GM20431 (cell line): ENCODE data around the gene SOD1.
"Not testable (repeated sequence)": the region's sequence is repeated elsewhere in the genome, so short reads cannot be mapped to it uniquely, and the experiment has no call there.

Experiments used
- in situ Hi-C: fragments of 300-500 bp; cut with MseI, MboI; formaldehyde crosslinking; loops from one replicate; pipeline ENCODE4 v1.15.0; 2020; ENCODE audit warnings: low sequenced_read_pairs; ENCODE audit not compliant: unreplicated experiment

SOD1 gene

DNA sequence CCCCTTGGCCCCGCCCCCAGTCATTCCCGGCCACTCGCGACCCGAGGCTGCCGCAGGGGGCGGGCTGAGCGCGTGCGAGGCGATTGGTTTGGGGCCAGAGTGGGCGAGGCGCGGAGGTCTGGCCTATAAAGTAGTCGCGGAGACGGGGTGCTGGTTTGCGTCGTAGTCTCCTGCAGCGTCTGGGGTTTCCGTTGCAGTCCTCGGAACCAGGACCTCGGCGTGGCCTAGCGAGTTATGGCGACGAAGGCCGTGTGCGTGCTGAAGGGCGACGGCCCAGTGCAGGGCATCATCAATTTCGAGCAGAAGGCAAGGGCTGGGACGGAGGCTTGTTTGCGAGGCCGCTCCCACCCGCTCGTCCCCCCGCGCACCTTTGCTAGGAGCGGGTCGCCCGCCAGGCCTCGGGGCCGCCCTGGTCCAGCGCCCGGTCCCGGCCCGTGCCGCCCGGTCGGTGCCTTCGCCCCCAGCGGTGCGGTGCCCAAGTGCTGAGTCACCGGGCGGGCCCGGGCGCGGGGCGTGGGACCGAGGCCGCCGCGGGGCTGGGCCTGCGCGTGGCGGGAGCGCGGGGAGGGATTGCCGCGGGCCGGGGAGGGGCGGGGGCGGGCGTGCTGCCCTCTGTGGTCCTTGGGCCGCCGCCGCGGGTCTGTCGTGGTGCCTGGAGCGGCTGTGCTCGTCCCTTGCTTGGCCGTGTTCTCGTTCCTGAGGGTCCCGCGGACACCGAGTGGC lies at the start of gene SOD1:
TSS of gene SOD1 (plus strand) at position 158 of the 723 bp plus-strand sequence. CDS start at position 235, 77 bp downstream.
- in situ Hi-C loops = no loop called here

DNA sequence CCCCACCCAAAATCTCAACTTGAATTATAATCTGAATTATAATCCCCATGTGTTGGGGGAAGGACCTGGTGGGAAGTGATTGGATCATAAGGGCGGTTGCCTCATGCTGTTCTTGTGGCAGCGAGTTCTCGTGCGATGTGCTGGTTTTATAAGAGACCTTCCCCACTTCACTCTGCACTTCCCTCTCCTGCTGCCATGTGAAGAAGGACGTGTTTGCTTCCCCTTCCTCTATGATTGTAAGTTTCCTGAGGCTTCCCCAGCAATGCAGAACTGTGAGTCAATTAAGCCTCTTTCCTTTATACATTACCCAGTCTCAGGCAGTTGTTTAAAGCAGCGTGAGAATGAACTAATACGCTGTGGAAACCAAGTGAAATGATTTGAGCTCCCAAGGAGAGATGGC lies 48.0 kb upstream of the SOD1 start:
- in situ Hi-C loops = no loop called here

DNA sequence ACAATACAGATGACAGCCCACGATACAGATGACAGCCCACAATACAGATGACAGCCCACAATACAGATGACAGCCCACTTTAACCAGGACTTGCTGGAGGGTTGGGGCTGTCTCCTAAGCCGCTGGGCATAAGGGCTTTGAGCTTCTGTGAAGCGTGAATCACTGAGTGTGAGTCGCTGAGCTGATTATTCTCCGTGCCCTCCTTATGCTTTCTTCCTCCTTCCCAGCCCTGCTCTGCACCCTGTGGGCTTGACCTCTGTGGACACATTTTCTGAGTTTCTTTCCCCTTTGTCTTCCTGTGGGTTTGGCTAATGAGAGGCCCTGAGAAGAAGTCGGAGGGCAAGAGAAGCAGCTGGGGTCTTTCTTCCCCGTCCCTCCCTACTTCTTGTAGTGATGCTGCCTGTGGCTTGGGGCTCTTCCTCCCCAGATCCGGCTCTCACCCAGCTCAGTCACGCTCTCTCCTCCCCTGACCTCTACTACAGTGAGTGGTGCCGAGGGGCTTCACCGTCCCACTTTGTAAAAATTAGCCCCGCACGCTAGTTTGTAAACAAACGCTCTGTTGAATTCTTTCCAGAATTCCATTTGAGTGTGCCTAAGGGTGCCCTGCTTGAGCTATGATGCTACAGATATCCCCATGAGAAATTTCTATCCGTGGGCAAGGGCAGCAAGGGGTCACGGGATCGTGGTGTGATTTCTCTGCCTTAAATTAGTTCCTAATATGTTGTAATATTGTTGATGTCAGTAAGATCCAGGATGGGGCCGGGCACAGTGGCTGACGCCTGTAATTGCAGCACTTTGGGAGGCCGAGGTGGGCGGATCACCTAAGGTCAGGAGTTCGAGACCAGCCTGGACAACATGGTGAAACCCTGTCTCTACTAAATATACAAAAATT lies 46.4 kb upstream of the SOD1 start:
- in situ Hi-C loops = no loop called here

DNA sequence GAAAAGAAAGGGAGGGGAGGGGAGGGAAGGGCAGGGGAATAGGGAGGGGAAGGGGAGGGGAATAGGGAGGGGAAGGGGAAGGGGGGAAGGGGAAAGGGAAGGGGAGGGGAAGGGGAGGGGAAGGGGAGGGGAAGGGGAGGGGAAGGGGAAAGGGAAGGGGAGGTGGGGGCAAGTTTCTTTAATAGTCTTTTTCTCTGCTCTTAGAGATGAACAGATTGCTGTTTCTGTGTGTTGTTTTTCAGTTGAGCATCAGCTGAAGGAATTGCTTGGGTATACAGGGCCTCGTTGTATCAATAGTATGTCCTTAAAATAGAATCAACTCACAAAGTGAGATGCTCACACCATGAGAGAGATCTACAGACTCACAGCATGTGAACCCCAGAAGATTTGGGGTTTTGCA lies 44.8 kb upstream of the SOD1 start:
- in situ Hi-C loops = no loop called here

DNA sequence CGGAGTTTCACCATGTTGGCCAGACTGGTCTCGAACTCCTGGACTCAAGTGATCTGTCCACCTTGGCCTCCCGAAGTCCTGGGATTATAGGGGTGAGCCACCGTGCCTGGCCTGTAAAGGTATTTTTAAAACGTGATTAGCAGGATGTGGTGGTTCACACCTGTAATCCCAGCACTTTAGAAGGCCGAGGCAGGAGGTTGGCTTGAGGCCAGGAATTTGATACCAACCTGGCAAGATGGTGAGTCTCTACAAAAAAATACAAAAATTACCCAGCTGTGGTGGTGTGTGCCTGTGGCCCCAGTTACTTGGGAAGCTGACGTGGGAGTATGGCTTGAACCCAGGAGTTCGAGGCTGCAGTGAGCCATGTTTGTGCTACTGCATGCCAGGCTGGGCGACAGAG lies 43.3 kb upstream of the SOD1 start:
- in situ Hi-C loops = no loop called here

DNA sequence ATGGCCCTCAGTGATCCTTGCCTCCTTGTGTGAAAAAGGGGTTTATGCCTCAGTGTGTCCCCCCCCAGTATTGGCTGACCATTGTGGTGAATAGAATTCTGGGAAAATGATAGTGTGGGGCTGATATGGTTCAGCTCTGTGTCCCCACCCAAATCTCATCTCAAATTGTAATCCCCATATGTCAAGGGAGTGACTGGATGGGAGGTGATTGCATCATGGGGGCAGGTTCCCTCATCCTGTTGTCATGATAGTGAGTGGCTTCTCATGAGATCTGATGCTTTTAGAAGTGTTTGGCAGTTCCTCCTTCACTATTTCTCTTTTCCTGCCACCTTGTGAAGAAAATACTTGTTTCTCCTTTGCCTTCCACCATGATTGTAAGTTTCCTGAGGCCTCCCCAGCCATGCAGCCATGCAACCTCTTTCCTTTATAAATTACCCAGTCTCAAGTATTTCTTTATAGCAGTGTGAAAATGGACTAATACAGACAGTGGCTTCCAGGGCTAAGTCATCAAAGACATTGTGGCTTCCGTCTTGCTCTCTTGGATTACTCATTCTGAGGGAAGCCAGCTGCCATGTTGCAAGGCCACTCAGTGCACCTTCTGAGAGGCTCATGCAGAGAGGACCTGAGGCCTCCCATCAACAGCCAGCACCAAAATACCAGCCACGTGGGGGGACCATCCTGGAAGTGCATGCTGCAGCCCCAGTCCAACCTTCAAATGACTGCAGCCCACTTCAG lies 40.6 kb upstream of the SOD1 start:
- in situ Hi-C loops = no loop called here

DNA sequence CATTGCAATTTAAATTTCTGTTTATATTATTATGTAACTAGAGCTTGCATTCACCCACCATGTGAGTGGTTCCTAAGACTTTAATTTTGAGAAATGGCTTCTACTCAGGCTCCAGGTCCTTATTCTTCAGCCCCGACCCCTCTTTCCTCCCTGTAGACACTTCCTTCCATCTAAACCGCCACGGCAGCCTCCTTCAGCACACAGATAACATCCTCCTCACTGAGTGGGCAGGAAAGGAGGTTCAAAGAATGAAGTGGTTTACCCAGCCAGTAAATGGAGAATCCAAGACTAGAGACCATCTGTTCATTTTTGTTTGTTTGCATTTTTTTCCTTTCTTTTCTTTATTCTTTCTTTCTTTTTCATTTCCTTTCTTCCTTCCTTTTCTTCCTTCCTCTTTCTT lies 37.1 kb upstream of the SOD1 start:
- in situ Hi-C loops = no loop called here

DNA sequence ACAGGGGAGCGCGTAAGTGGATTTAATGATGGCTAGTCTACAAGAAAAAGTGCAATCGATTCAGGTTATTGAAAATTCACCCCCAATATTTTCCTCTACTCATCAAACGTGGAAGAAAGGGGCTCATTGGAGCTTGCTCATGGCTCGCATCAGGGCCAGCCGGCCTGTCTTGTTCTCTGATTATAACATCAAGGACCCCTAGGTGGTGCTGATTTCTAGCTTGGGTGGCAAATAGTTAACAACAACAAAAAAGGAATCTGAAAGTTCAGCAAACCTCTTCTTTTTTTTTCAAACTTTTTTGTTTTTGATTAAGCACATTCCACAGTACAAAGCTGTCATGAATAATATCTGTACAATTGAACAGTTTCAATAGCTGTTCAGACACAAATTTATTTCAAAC lies 35.8 kb upstream of the SOD1 start:
- in situ Hi-C loops = no loop called here

DNA sequence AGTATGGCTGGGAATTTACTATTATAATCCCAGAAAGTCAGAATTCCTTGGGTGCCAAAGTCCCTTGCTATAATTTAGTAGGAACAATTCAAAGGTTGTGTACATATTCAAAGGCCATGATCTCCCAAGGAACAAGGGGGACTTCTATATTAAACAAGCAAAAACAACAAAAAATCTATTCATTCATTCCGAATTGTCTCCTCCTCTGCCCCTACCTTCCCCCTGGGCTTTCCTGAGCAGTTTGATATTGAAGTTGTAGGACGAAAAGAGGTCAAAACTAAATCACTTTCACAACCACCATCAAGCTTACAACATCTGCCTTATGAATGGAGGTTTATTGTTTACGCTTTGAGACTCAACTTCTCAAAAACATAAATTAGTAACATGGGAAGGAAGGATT lies 35.3 kb upstream of the SOD1 start:
- in situ Hi-C loops = no loop called here

DNA sequence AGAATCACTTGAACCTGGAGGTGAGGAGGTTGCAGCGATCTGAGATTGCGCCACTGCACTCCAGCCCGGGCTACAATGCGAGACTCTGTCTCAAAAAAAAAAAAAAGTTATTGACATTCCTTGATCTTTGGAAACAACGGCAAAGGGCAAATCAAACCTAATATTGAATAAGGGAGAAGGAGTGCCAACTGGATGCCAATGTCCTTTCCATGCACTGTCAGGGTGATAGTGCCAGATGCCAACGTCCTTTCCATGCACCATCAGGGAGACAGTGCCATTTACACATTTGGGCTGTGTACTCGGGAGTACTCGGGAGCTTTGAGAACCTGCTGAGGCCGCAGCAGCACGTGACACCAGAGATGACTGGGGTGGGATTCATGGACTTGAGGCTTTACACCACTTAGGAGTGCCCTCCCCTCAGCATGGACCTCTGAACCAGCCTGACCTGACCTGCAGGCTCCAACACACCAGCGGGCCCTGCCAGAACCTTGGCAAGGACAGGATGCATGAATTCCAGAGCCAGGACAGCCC lies 34.5 kb upstream of the SOD1 start:
- in situ Hi-C loops = no loop called here

DNA sequence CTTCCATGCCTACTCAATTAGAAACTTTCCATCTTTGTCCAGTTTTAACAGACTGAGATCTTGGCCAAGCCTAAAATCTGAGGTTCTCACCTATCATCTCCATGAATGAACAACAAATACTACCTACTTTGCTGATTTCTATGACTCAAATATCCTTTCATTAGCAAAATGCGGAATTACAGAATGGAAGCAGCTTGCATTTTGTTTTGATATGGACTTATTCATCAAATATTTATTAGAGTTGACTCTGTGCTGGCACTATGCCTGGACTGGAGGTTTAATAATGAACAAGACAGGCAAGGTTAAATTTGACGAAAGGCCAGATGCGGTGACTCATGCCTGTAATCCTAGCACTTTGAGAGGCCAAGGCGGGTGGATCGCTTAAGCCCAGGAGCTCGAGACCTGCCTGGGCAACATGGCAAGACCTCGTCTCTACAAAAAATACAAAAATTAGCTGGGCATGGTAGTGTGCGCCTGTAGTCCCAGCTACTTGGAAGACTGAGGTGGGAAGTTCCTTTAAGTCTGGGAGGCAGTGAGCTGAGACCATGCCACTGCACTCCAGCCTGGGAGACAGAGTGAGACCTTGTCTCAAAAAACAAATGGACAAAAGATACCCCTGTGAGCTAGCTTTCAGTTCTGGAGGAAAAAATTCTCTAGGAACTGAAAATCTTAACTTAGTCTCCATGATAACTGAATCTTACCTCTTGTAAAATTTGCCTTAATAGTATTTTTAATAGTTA lies 29.4 kb upstream of the SOD1 start:
- in situ Hi-C loops = no loop called here

DNA sequence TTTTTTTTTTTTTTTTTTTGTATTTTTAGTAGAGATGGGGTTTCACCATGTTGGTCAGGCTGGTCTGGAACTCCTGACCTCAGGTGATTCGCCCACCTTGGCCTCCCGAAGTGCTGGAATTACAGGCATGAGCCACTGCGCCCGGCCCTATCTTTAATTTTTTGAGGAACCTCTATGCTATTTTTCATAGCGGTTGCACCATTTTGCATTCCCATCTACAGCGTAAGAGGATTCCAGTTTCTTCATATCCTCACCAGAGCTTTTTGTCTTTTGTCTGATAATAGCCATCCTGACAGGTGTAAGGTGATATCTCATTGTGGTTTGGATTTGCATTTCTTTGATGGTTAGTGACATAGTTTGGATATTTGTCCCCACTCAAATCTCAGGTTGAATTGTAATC lies 27.6 kb upstream of the SOD1 start:
- in situ Hi-C loops = not testable (repeated sequence)

DNA sequence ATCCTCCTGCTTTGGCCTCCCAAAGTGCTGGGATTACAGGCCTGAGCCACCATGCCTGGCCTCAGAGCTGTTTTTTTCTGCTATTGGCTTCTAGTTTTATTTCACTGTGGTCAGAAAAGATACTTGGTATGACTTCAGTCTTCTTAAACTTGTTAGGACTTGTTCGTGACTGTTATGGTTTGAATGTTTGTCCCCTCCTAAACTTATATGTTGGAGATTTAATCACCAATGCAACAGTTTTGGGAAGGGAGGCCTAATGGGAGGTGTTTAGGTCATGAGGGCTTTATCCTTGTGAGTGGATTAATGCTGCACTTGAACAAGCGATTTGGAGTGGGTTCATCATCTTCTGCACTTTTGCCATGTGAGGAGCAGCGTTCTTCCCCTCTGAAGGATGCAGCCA lies 24.5 kb upstream of the SOD1 start:
- in situ Hi-C loops = no loop called here

DNA sequence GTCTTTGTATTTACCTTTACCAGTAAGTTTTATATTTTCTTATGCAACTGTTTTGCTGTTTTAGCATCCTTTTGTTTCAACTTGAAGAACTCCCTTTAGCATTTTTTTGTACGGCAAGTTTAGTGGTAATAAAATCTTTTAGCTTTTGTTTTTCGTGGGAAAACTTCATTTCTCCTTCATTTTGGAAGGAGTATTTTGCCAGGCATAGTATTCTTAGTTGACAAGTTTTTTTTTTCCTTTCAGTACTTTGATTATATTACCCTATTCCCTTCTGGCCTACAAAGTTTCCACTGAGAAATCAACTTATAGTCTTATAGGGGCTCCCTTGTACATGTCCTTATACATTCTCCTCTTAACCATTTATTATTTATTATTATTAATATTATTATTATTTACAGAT lies 22.6 kb upstream of the SOD1 start:
- in situ Hi-C loops = no loop called here

DNA sequence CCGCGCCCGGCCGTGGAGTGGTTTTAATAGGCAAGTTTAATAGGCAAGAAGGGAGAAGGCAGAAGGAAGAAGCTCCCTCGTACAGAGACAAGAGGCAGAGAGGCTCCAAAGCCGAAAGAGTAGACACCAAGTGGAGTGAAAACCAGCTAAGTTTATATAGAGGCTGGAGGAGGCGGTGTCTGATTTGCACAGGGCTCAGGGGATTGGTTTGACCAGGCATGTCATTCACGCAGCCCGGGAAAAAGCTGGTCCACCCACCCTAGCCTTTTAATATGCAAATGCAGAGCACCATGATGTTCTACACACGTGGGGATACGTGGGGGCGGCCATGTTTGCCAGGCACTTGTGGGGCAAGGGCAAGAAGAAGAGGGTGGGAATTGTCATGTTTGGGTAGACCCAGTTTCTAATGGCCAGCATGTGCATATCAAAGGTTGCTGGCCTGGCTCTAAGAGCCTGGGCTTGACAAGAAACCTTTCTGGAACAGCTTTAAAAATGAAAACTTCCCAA lies 18.0 kb upstream of the SOD1 start:
- in situ Hi-C loops = no loop called here

DNA sequence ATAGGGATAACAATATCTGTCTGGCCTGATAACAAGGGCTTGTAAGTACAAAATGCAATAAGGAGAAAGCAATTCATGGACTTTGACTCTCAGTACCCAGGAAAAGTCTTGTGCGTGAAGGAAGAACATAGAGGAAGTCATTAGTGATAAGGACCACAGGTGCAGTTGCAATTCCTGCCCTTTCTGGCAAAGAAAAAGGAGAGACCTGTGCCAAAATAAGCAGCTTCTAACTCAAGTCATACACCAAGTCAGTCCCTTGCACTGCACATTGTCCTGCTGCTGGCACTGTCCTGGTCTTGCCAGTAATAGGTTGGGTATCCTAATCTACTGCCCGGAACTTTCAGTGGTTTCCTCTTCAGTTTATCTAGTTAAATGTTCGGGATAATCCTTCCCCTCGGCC lies 14.8 kb upstream of the SOD1 start:
- in situ Hi-C loops = no loop called here

DNA sequence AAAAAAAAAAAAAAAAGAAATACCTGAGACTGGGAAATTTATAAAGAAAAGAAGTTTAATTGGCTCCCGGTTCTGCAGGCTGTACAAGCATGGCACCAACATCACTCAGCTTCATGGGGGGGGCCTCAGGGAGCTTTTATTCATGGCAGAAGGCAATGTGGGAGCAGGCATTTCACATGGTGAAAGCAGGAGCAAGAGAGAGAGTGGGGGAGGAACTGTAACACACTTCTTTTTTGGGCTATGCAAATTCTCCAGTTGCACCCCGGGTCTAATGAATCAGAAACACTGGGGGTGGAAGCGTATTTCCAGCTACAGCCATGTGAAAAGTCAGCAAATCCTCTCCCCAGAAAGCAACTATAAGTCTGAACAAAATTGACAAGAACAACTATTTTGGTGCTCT lies 11.8 kb upstream of the SOD1 start:
- in situ Hi-C loops = no loop called here

DNA sequence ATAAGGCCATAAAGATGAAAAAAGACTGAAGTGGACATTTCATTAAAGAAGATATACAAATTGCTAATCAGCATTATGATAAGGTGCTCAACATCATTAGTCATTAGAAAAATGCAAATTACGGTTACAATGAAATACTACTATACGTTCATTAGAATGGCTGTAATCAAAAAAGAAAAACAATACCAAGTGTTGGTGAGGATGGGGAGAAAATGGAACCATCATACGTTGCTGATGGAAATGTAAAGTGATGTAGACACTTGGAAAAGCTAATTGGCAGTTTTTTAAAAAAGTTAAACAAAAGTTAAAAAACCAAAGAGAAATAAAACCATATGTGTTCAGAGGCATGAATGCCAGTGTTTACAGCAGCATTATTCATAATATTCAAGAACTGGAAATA lies 8.6 kb upstream of the SOD1 start:
- in situ Hi-C loops = no loop called here

DNA sequence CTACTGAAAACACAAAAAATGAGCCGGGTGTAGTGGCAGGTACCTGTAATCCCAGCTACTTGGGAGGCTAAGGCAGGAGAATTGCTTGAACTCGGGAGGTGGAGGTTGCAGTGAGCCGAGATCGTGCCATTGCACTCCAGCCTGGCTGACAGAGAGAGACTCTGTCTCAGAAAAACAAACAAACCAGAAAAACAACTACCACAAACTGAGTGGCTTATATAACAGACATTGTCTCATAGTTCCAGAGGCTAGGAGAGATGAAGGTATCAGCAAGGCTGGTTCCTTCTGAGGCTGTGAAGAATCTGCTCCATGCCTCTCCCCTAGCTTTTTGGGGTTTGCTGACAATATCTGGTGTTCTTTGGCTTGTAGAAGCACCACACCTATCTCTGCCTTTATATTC lies 8.0 kb upstream of the SOD1 start:
- in situ Hi-C loops = not testable (repeated sequence)

DNA sequence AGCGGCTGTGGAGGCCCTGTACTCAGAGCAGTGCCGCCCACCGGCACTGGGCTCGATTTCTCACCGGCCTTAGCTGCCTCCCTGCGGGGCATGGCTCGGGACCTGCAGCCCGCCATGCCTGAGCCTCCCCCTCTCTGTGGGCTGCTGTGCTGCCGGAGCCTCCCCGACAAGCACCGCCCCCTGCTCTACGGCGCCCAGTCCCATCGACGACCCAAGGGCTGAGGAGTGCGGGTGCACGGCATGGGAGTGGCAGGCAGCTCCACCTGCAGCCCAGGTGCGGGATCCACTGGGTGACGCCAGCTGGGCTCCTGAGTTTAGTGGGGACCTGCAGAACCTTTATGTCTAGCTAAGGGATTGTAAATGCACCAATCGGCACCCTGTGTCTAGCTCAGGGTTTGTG lies 5.2 kb upstream of the SOD1 start:
- in situ Hi-C loops = no loop called here
